Measurements from ENCODE around the gene RAB11FIP5.
"Not testable (repeated sequence)": the region's sequence is repeated elsewhere in the genome, so short reads cannot be mapped to it uniquely, and the experiment has no call there.

RAB11FIP5 gene

DNA sequence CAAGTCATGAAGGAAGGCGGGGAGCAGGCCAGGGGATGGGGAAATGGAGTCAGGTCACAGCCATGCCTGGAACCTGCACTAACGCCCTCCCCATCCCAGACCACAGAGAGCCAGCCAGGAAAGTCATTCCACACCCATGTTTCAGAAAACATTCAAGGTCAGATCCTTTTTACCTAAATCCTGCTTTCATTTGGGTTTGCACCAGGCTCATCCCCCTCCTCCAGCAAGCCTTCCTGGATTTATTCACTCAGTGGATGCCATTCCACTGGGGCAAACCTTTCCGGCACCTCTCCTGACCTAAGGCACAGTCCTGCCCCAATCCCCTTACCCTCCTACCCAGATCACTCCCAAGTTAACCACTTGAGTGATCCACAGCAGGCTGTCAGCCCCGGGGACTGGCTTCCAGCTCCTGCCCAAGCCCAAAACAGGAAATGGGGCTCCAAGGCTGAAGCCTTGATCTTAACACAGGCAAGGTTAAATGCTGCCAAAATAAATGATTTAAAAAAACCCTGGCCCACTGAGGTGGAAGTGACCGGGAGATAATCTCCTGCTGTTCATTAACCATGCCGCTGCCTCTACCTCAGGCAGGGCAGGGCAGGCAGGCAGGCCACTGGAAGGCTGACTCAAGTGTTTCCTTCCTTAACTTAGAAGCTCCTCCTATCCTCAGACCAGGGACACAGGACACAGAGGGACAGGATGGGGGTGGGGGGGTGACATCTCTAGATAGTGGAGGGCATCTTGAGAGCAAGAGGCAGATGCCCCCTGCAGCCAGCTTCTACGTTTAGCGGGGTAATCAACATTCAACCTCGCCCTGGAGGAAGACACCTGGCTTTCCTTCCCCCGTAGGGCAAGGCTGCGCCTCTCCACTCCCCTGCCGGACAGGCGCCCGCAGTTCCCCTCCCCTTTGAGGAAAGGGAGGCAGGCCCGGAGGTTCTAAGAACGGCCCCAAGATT lies 1.4 kb downstream of the RAB11FIP5 start:
- DNase-seq (ENCODE audit: low read depth): no peak

DNA sequence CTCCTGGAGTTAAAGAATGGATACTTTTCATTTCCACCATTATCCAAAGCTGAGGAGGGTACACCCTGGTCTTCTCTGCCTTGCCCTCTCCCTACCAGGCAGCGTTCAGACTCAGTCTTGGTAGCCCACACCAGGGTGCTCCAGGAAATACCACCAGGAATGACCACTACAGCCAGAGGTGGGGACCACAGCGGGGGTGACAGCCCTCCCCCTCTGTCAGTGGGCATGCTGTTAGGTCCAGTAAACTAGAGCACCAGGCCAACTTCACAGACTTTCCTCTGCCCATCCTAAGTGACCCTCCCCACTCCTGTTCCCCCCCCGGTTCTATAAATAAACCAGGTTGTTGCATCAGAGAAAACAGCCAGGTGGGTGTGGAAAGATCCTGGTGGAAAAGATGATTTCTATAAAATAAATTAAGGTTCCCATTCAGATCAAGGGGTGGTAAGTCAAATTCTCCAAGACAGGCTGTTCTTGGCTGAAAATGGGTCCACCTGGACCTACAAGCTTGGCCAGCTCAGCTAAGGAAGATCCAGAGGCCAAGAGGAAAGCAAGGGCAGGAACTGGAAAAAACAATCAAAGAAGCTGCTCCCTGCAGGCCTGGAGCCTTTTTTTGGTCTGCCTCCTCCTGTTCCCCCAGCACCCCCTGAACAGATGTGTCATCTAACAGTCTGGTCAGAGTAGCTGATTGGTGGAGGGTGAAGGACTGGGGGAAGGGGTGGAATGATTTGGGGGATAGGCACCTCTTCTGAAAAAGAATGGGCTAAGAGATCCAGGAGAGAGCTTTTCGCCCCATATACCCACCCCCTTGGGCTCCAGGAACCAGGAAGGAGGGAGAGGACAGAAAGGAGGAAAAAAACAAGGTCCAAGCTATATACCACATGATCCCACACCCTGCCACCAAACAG lies 2.3 kb downstream of the RAB11FIP5 start:
- DNase-seq (ENCODE audit: low read depth): no peak

DNA sequence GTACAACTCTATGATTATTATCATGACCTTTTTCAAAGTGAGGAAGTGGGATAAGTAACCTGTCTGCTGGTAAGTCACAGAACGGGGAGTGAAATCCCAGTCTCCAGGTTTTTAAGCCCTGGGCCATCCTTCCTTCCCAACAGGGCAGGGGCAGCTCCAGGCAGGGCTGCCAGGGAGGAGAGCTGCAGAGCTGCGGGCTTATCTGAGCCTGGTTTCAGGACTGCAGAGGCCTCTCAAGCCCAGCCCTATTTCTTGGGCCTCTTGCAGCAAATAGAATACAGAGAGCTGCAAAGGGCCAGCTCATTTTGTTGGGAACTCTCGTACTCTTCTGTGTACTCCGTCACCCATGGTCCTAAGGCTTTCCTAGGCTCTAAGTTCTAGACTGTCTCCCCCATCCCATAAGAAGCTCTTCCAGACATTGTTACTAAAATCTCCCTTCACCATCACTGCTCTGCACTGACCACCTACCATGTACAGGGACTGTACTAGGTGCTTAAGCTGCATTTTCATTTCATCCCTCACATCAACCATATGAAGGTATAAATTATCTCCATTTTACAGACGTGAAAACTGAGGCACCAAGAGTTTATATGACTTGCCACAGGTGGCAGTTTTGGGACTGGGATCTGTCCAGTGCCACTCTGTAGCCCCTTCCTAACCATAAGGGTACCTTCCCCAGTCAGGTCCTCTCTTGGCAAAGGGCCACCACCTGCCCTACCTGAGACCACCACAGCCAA lies 3.1 kb downstream of the RAB11FIP5 start:
- no peak for DNase-seq (ENCODE audit: low read depth)

DNA sequence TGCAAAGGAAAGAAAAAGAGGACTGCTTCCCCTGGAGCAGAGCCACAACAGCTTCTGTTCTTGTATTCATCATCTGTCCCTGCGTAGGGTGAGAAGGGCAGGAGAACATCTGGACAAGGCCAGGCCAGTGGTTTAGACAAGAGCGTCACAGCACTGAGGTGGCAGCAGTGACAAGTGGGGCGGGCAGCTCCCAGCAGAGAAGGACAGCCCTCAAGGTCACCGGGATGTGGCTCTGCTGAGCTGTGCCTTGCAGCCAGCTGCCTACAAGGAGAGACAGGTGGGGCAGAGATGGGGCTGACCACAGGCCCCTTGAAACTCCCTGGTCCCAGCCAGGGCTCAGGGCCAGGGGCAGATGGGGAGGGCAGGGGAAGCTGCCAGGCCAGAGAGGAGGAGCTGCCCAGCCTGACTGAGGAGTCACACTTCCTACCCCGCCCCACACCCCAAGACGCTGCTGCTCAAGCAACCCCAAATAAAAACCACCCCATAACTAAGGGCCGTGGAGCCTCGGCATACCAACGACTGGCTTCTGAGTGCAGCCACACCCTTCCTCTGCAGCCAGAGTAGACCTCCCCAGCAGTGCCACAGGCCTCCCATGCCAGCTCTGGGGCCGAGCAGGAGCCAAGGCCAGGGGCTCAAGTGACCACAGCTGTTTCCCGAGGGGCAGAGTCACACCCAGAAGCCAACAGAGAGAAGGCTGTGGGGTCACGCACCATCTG lies 5.4 kb downstream of the RAB11FIP5 start:
- no peak for DNase-seq (ENCODE audit: low read depth)

DNA sequence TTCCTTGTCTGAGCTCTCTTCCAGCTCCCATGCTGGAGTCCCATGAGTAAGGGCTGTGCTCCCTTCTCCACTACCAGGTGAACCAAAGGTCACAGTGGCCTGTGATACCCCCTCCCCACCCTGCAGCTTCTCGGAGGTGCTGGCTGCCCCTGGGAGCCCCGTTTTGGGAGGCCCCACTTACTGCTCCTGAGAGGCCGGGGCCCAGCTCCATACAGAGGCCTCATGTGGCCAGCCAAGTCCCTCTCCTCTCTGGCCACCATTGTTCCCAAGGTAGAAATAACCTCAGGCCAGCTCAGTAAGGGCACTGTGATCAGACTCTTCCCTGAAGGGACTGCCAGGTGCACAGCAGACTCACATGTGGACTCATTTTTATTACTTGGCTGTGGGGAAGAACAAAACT lies 6.0 kb downstream of the RAB11FIP5 start:
- no peak for DNase-seq (ENCODE audit: low read depth)

DNA sequence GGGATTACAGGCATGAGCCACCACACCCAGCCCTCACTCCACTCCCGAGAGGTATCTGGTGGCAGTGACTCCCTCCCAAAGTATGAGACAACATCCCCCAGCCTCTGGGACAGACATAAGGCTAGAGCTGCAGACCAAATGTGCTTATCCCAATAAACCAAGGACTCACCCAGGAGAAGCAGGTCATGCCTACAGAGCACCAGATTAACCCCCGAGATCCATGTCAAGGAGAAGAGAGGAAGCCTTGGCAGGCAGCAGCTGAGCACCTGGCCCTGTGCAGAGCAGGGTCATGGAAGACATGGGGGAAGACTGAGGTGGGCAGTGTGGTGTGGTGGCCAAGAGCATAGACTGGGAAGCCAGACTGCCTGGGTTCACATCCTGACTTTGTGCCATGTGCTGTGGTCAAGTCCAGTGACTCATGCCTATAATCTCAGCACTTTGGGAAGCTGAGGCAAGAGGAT lies 7.2 kb downstream of the RAB11FIP5 start:
- no peak for DNase-seq (ENCODE audit: low read depth)

DNA sequence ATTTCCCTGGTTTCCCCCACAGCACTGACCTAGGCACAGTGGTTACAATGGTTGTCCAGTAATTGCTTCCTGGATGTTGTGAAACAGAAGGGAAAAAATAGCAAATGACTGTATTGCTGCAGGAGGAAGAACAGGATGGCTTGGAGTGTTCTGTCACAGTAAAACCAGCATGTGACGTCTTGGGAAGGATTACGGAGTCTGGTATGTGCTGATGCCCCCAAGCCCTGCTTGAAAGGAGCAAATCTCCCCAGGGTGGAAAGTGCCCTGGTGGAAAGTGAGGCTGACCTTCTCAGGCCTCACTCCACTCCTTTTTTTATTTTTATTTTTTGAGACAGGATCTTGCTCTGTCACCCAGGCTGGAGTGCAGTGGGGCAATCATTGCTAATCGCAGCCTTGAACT lies 7.8 kb downstream of the RAB11FIP5 start:
- DNase-seq (ENCODE audit: low read depth): no peak

DNA sequence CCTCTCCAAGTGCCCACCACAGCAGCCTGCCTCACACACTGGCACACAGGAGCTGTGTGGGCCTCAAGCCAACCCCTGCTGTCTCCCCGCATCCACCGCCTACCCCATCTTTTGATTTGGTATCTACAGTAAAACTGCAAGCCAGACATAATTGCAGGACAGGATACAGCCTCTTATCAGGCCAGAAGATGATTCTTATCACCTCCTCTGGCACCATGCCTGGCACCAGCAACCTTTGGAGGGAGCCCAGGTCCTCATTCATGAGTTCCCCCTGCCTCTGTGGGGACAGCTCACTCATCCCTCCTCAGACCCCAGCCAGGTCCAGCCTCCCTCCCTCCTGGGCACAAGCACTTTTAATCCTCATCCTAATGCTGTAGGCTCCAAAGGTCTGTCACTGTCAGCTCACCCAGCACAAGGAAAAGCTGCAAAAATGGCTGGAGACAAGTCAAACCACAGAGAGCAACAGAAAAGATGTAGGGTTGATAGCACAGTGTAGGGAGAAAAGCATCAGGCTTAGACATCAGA lies 9.7 kb downstream of the RAB11FIP5 start:
- peak; percentile 24 for DNase-seq (ENCODE audit: low read depth)

DNA sequence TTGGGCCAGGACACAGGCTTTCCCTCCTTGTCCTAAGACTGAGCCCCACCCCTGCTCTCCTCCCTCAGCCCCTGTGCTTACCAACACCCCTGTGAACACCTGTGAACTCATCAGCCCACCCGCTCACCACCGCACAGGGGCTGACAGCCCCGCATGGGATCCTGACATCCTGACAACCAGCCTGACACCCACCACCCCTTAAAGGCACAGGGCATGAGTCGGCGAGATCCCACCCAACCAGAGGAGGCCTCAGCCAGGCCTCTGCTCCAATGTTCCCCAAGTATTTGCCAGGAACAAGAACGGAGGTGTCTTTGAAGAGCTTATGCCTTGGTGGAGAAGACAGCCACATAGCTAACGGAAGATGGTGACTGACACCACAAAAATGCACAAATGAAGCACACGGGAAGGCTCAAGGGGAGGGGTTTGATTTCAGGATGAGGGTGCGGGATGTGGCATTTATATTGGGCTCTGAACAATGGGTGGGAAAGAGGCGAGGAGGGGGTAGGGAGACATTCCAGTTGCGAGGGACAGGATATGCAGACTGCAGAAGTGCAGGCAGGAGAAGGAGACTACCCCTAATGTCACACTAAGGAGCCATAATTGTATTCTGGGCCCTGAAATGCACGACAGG lies 11.0 kb downstream of the RAB11FIP5 start:
- no peak for DNase-seq (ENCODE audit: low read depth)

DNA sequence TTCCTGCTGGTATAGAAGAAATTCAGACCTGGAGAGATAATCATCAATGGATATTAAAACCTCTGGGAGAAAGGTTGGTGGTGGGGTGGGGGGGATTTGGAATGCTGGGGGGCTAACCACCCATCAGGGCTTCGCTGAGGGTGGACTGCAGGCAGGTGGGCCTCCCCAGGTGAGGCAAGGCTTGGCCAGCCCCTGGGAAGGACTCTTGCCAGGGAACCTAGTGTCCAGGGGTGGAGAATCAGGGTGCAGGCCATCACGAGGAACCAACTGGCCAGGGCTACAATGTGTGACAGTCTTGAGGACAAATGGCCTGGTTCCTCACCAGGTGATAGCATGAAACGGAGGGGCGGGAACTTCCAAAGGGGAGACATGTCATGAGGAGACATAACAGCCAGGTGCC lies 11.8 kb downstream of the RAB11FIP5 start:
- DNase-seq (ENCODE audit: low read depth): no peak

DNA sequence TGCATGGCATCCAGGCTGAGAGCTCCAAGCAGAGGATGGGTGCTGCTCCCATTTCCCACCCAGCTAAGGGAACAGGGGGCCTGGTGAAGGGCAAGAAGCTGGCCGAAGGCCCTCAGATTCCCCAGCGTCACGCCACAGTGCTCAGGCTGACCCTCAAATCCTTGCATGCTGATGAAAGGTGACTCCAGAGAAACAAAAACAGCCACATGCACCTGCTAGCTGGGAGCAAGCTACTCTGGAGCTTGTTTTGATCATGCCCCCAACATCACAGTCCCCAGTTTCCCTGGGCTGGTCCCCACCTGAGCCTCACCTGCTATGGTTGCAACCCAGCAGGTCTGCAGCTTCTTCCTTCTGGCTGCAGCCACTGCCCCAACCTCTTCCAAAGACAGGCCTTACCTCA lies 13.3 kb downstream of the RAB11FIP5 start:
- DNase-seq (ENCODE audit: low read depth): no peak

DNA sequence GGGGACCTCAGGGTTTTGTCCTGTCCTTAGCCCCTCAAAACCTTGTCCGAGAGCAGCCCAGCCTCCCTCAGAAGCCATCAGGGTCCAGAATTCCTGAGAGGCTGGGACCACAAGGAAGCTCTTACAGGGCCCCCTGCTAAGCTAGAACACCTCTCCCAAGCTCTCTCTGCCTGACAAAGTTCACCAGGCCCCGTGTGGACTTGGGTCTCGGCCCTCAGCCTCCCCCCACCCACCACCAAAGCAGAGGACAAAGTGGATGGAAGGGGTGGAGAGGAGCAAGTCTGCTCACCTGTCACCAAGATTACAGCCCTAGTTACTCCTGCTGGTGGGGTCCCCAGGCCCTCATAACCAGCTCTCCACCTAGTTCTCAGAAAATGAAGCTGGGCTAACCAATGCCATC lies 16.8 kb downstream of the RAB11FIP5 start:
- DNase-seq (ENCODE audit: low read depth): no peak

DNA sequence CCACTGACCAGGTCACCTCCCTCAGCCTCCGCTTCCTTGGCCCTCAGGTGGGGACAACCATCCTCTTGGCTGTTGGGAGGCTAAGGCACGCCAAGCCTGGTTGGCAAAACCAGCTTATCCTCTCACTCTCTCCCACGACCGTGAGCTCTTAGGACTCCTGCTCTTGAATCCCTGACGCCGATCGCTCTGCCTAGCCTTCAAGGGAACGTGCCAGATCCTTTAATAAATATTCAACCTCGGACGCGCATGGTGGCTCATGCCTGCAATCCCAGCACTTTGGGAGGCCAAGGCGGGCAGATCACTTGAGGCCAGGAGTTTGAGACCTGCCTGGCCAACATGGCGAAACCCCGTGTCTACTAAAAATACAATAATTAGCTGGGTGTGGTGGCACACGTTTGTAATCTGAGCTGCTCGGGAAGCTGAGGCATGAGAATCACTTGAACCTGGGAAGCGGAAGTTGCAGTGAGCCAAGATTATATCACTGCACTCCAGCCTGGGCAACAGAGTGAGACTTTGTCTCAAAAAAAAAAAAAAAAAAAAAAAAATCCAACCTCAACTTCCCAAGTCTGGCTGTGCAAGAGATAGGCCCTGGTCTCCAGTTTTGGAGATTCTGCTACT lies 19.0 kb downstream of the RAB11FIP5 start:
- not testable (repeated sequence) for DNase-seq (ENCODE audit: low read depth)

DNA sequence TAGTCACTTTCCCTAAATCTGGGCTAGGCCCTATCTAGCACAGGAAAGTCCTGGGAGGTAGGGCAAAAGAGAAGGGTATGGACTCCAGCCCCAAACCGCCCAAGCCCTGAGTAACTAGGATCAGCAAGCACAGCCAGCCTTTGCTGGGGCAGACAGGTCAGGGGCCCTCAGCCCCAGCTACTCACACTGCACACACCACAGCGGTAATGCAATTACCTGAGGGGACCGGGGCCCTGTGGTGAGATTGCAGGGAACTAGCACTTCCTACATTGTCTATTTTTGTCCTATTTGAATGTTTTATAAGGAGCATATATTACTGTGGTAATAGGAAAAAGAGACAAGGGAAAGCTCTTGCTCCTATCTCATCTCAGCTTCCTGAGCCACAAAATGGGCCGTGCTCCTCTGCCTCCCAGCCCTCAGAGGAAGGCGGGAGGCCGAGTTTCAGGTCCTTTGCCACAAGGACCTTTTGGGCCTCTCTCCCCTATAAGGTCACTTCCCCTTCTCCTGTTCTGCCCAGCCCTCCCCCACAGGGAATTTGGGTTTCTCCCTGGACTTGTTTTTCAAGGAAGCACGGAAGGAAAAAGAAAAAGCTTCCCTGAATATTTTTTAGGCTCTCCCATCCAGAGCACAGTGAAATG lies 20.5 kb downstream of the RAB11FIP5 start:
- no peak for DNase-seq (ENCODE audit: low read depth)

DNA sequence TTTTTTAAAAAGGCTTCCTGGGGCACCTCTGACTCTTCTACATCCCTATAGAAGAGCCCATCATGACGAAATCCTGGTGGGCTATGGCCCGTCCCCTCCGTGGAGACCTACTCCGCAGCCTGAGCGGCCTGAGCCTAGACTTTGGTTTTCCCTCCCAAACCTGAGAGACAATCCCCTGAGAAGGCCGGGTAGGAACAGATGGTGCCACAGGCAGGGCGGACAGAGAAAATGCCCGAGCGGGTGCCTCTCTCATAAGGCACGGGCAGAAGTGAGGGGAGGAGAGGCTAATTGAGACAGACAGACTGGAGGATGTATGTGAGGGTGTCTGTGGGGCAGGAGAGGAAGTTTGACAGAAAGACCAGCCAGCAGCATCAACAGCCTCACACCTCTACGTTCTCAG lies 21.1 kb downstream of the RAB11FIP5 start:
- DNase-seq (ENCODE audit: low read depth): no peak

DNA sequence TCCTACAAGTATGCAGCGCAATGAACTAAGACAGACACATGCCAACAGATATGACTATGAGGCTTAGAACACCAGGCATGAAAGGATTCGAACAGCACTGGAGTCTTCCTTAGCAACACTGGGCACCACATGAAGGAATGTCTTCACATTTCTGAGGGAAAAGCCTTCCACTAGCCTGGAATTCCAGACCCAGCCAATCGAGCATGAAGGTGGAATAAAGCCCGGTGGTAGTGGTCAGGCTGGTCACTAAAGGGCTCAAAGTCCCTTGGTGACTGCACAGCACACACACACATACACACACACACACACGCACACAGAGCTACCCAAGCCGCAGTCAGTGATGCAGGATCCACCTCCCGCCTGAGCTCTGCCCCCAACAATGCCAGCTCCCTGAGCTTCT lies 21.6 kb downstream of the RAB11FIP5 start:
- peak; percentile 81 for DNase-seq (ENCODE audit: low read depth)

DNA sequence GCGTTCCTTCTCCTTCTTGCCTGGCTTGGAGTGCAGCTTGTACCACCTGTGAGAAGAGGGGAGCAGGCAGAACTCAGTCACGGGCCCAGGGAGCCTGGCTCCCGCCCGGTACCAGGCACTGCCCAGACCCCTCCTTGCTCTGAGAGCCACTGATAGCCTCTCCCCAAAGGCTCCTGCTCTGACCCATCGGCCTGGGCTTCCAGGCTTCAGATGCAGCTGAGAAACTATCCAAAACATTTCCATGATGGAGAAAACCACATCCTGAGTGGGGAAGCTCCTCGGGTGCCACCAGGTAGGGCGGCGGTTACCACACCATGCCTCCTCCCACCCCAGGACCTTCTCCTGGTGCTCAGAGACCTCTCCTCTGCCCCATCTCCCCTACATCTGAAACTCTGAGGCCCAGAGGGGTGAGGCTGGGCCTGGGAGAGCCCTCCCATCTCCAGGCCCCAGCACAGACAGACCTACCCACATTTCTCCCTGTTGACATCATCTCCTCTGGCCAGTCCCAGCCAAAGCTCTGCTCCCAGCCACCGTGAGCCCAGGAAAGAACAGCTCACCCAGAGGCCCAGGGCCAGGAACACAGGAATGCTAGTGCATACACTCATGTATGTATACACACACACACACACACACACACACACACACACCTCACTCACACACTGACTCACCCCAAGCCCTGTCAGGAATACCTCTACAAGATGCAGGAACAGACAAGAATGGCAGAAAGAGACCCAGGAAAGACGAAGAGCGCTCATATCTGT lies 23.3 kb downstream of the RAB11FIP5 start:
- peak; percentile 99 for DNase-seq (ENCODE audit: low read depth)

DNA sequence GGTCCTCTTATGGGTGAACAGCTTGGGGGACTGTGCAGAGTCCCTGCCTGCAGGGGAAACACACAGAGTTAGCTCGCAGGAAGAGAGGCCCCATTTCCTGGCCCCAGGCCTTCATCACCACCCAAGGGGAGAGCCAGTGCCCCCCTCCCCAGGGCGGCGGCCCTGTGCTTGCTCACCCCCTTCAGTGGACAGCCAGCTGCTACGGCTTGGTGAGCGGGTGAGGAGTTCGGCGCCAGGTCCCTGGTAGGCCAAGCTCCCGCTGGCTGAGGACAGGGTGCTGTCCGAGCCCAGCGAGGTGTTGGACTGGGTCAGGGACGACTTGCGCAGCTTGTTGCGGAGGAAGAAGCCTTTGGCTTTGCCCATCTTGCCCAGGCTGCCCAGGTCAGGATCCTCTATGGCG lies 24.0 kb downstream of the RAB11FIP5 start:
- DNase-seq (ENCODE audit: low read depth): no peak

DNA sequence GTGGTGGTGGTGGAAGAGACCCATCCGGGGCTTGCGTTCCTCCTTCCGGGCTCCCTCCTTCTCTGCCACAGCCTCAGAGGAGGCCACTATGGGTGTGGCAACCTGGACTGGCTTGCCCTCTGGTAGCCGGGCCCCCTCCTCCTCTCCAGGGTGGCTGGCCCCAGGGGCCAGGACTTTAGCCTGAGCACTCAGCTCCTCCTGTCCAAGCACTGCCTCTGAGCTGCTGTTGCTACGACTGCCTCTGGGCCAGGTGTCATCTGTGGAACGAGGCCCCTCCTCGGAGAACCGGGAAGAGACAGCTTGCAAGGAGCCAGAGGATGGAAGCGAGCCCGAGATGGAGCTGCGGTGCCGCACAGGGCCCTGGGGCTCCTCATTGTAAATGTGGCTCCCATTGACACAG lies 24.5 kb downstream of the RAB11FIP5 start:
- no peak for DNase-seq (ENCODE audit: low read depth)
